ENCODE data around the gene ESAM.

ESAM gene

GRCh38 chr11:124757320-124757719 lies 4.8 kb downstream of the ESAM start:
- Histone ChIP-seq H3K27ac (ENCODE audit: extremely low read depth, low read depth, low read length) (no peak overlapping the region), H3K36me3 (ENCODE audit: control insufficient read depth in 2 of 2, insufficient read depth in 1 of 2, low read length in 2 of 2) (no peaks in the 10 kb centered on the region), H3K4me1 (ENCODE audit: control insufficient read depth, insufficient read depth, low read length) (no peaks in the 10 kb centered on the region), H3K9me3 (ENCODE audit: control insufficient read depth, insufficient read depth, low read depth, low read length) (no peaks in the 10 kb centered on the region), H3K4me3 (ENCODE audit: low read depth, low read length) (no peak overlapping the region)
- TF ChIP-seq ZNF768 (tag by site-specific recombination; IDR thresholded peaks at IDR 0.05) (no peak), ZBTB49 (tag by site-specific recombination; IDR thresholded peaks at IDR 0.05; ENCODE audit: low read depth) (no peak), ZNF26 (tag by site-specific recombination; IDR thresholded peaks at IDR 0.05) (no peak), TSHZ1 (tag by site-specific recombination; IDR thresholded peaks at IDR 0.05; ENCODE audit: borderline replicate concordance) (no peak), ZNF274 (IDR thresholded peaks at IDR 0.05; ENCODE audit: low read length) (no peak), ZNF274 (tag by site-specific recombination; IDR thresholded peaks at IDR 0.05; ENCODE audit: borderline replicate concordance) (no peak), ZNF571 (tag by site-specific recombination; IDR thresholded peaks at IDR 0.05) (no peak), ZFP69B (tag by site-specific recombination; IDR thresholded peaks at IDR 0.05) (no peak), ZNF76 (tag by site-specific recombination; IDR thresholded peaks at IDR 0.05; ENCODE audit: borderline replicate concordance, low read depth) (no peak), RBAK (tag by site-specific recombination; IDR thresholded peaks at IDR 0.05) (no peak)
- POLR2A ChIA-PET: interaction anchor here (1.6 kb wide), 1 partner anchor 11 kb away, joined by 5 read pairs; no protein-coding TSS in a partner anchor
- CTCF ChIA-PET: interaction anchor here (0.8 to 1.7 kb wide), 5 partner anchors 14 to 88 kb away, joined by 3 to 13 read pairs (median 4); no protein-coding TSS in a partner anchor

GRCh38 chr11:124756753-124757227 lies 5.3 kb downstream of the ESAM start:
- no peak overlapping the region for H3K27ac ChIP-seq (ENCODE audit: extremely low read depth, low read depth, low read length)
- no peak for TF ChIP-seq ZNF155 (tag by site-specific recombination; IDR thresholded peaks at IDR 0.05)
- no peaks in the 10 kb centered on the region for H3K9me3 ChIP-seq (ENCODE audit: control insufficient read depth, insufficient read depth, low read depth, low read length)
- ChIA-PET CTCF (interaction anchor here (0.7 to 1.8 kb wide), 7 partner anchors 14 to 88 kb away, joined by 3 to 7 read pairs (median 4); no protein-coding TSS in a partner anchor), POLR2A (interaction anchor here (1.6 kb wide), 1 partner anchor 10 kb away, joined by 5 read pairs; no protein-coding TSS in a partner anchor)
- H3K4me1 ChIP-seq (ENCODE audit: control insufficient read depth, insufficient read depth, low read length): no peaks in the 10 kb centered on the region
- no peak overlapping the region for H3K4me3 ChIP-seq (ENCODE audit: low read depth, low read length)
- H3K36me3 ChIP-seq (ENCODE audit: control insufficient read depth in 2 of 2, insufficient read depth in 1 of 2, low read length in 2 of 2): no peaks in the 10 kb centered on the region

GRCh38 chr11:124756033-124756752 lies 5.9 kb downstream of the ESAM start:
- ChIA-PET CTCF (interaction anchor here (0.7 to 1.8 kb wide), 6 partner anchors 10 to 87 kb away, joined by 3 to 7 read pairs (median 4); no protein-coding TSS in a partner anchor), POLR2A (interaction anchor here (1.6 kb wide), 1 partner anchor 10 kb away, joined by 5 read pairs; no protein-coding TSS in a partner anchor)
- H3K4me3 ChIP-seq (ENCODE audit: low read depth, low read length): no peak overlapping the region
- H3K4me1 ChIP-seq (ENCODE audit: control insufficient read depth, insufficient read depth, low read length): no peaks in the 10 kb centered on the region
- no peaks in the 10 kb centered on the region for H3K9me3 ChIP-seq (ENCODE audit: control insufficient read depth, insufficient read depth, low read depth, low read length)
- no peaks in the 10 kb centered on the region for H3K36me3 ChIP-seq (ENCODE audit: control insufficient read depth in 2 of 2, insufficient read depth in 1 of 2, low read length in 2 of 2)
- no peak overlapping the region for H3K27ac ChIP-seq (ENCODE audit: extremely low read depth, low read depth, low read length)
- TF ChIP-seq ZNF626 (tag by site-specific recombination; IDR thresholded peaks at IDR 0.05): no peak
- no peak for TF ChIP-seq ZIC2 (tag by site-specific recombination; IDR thresholded peaks at IDR 0.05)
- TF ChIP-seq ZNF521 (tag by site-specific recombination; IDR thresholded peaks at IDR 0.05): no peak
- TF ChIP-seq ZNF777 (tag by site-specific recombination; IDR thresholded peaks at IDR 0.05; ENCODE audit: borderline replicate concordance): no peak
- no peak for TF ChIP-seq ATF2 (tag by site-specific recombination; IDR thresholded peaks at IDR 0.05; ENCODE audit: low read depth)
- no peak for TF ChIP-seq SP3 (tag by site-specific recombination; IDR thresholded peaks at IDR 0.05)
- TF ChIP-seq MEIS1 (CRISPR knock-in tag; IDR thresholded peaks at IDR 0.05; ENCODE audit: borderline replicate concordance): no peak
- TF ChIP-seq ZNF433 (tag by site-specific recombination; IDR thresholded peaks at IDR 0.05; ENCODE audit: low read depth): no peak
- no peak for TF ChIP-seq SETDB1 (IDR thresholded peaks at IDR 0.05; ENCODE audit: insufficient read length, low read length)
- TF ChIP-seq ZNF555 (tag by site-specific recombination; conservative IDR thresholded peaks at IDR 0.05): no peak
